Colonic mucosa (tissue), 4 donors: ENCODE measurements around the gene CCNY. TPM values are rescaled to one million over a fixed set of nuclear protein-coding genes. Genes with fewer than 3 reads are reported as not detected.
"Not testable (repeated sequence)": the region's sequence is repeated elsewhere in the genome, so short reads cannot be mapped to it uniquely, and the experiment has no call there.

ENCODE experiments used
- DNase-seq: peaks from one replicate; pipeline ENCODE4 v3.0.0-alpha.2; 2020
- H3K27ac ChIP-seq: fragments of 200-600 bp; one replicate; pipeline ENCODE4 v1.8.0; 2021
- H3K27me3 ChIP-seq: fragments of 200-600 bp; one replicate; pipeline ENCODE4 v1.8.0; 2021
- H3K36me3 ChIP-seq: fragments of 200-600 bp; one replicate; pipeline ENCODE4 v1.8.0; 2021
- H3K4me1 ChIP-seq: fragments of 200-600 bp; one replicate; pipeline ENCODE4 v1.8.0; 2021; ENCODE audit warnings: mild to moderate bottlenecking
- H3K4me3 ChIP-seq: fragments of 200-600 bp; one replicate; pipeline ENCODE4 v1.8.0; 2021
- H3K9ac ChIP-seq, 2 donors: one replicate each; pipeline ENCODE4 v1.7.0; 2013; ENCODE audit warnings: control low read depth in 2 of 2, low read depth in 2 of 2, low read length in 2 of 2
- H3K9me3 ChIP-seq: fragments of 200-600 bp; one replicate; pipeline ENCODE4 v1.8.0; 2021
- CTCF ChIP-seq: fragments of 200-600 bp; IDR thresholded peaks from one replicate; pipeline ENCODE4 v1.8.0; 2022; ENCODE audit warnings: antibody characterized with exemption, mild to moderate bottlenecking
- intact Hi-C: fragments of 100-400 bp; cut with DNase I; formaldehyde crosslinking; loops from one replicate; pipeline ENCODE4 v1.14.1; 2022
- total RNA-seq, 2 donors: library from RNA; stranded (reverse); fragmentation: NEBNext Ultra II Directional in 1 of 2; extraction: Animal tissue kit (Norgen Biotek cat#: 25700) in 1 of 2; gene quantifications; one replicate each; pipeline ENCODE4 v1.2.1, GENCODE V29; 2021
- donor health status: healthy.
- donor health status: DM: no; HTN: no; CAD: no.
- donor health status: DM: no; HTN: no; CAD: no.

CCNY gene
- total RNA-seq, 2 donors from 2014 or later, result 43.5 to 68.6 TPM

- no peak for TF ChIP-seq CTCF
- DNase-seq, result no peak
- no peak overlapping the region for H3K4me3 ChIP-seq
- no peaks in the 10 kb centered on the region for H3K36me3 ChIP-seq
- no peaks in the 10 kb centered on the region for H3K27me3 ChIP-seq
- no peak overlapping the region for H3K9ac ChIP-seq
- H3K9me3 ChIP-seq, result no peaks in the 10 kb centered on the region
- H3K27ac ChIP-seq, result no peak overlapping the region
- intact Hi-C loops, result no loop called here
- H3K4me1 ChIP-seq, result no peaks in the 10 kb centered on the region
These were observed 31.7 kb upstream of the CCNY start for GRCh38 chr10:35304649-35305048.

- no peaks in the 10 kb centered on the region for H3K9me3 ChIP-seq
- H3K36me3 ChIP-seq, result no peaks in the 10 kb centered on the region
- H3K27me3 ChIP-seq, result no peaks in the 10 kb centered on the region
- DNase-seq, result peak; percentile 23
- H3K4me1 ChIP-seq, result no peaks in the 10 kb centered on the region
- TF ChIP-seq CTCF, result no peak
- no peak overlapping the region for H3K27ac ChIP-seq
- no peak overlapping the region for H3K4me3 ChIP-seq
- no peak overlapping the region for H3K9ac ChIP-seq
- intact Hi-C loops, result no loop called here
These were observed 29.5 kb upstream of the CCNY start for GRCh38 chr10:35306852-35307251.

- Histone ChIP-seq H3K4me3 (no peak overlapping the region), H3K9ac (no peak overlapping the region), H3K36me3 (no peaks in the 10 kb centered on the region), H3K27ac (no peak overlapping the region), H3K9me3 (no peaks in the 10 kb centered on the region), H3K27me3 (no peaks in the 10 kb centered on the region), H3K4me1 (no peaks in the 10 kb centered on the region)
- intact Hi-C loops, result no loop called here
- no peak for TF ChIP-seq CTCF
- DNase-seq, result no peak
These were observed 29.0 kb upstream of the CCNY start for GRCh38 chr10:35307297-35307696.

- DNase-seq, result no peak
- no peak overlapping the region for H3K4me3 ChIP-seq
- H3K9ac ChIP-seq, result no peak overlapping the region
- H3K4me1 ChIP-seq, result no peaks in the 10 kb centered on the region
- H3K27ac ChIP-seq, result no peak overlapping the region
- H3K36me3 ChIP-seq, result no peaks in the 10 kb centered on the region
- no peaks in the 10 kb centered on the region for H3K9me3 ChIP-seq
- no peaks in the 10 kb centered on the region for H3K27me3 ChIP-seq
- TF ChIP-seq CTCF, result no peak
- intact Hi-C loops, result no loop called here
These were observed 27.5 kb upstream of the CCNY start for GRCh38 chr10:35308809-35309208.

GRCh38 chr10:35314142-35314541 is 22.2 kb upstream of the CCNY start:
- H3K27me3 ChIP-seq, H3K27ac ChIP-seq, H3K9ac ChIP-seq, H3K9me3 ChIP-seq, H3K4me3 ChIP-seq, intact Hi-C loops, DNase-seq, H3K36me3 ChIP-seq, H3K4me1 ChIP-seq: not testable (repeated sequence)

- H3K4me3 ChIP-seq, H3K27me3 ChIP-seq, H3K9me3 ChIP-seq, H3K27ac ChIP-seq, H3K9ac ChIP-seq, DNase-seq, H3K36me3 ChIP-seq, H3K4me1 ChIP-seq, intact Hi-C loops: not testable (repeated sequence)
These were observed 21.1 kb upstream of the CCNY start for GRCh38 chr10:35315235-35315634.
